NCI-H1436 (cell line): ENCODE results near the gene SLC16A2.

Experiments
- DNase-seq: peaks from one replicate; lab custom pipeline; 2025; lab: John Stamatoyannopoulos, UW

SLC16A2 gene

GRCh38 chrX:74536152-74536831, 115.0 kb downstream of the SLC16A2 start:
- peak; percentile 66 for DNase-seq

GRCh38 chrX:74536832-74537371, 115.6 kb downstream of the SLC16A2 start:
- no peak for DNase-seq

- no peak for DNase-seq
These were observed 119.4 kb downstream of the SLC16A2 start for GRCh38 chrX:74540635-74541249.

- no peak for DNase-seq
These were observed 124.7 kb downstream of the SLC16A2 start for GRCh38 chrX:74545880-74546523.

GRCh38 chrX:74546984-74547383, 125.7 kb downstream of the SLC16A2 start:
- no peak for DNase-seq

GRCh38 chrX:74550295-74550802, 129.1 kb downstream of the SLC16A2 start:
- peak; percentile 68 for DNase-seq

GRCh38 chrX:74551934-74552333, 130.6 kb downstream of the SLC16A2 start:
- DNase-seq = no peak

- no peak for DNase-seq
These were observed 136.1 kb downstream of the SLC16A2 start for GRCh38 chrX:74557378-74557777.

- DNase-seq = no peak
These were observed 156.8 kb downstream of the SLC16A2 start for GRCh38 chrX:74578137-74578536.

- DNase-seq = no peak
These were observed 158.4 kb downstream of the SLC16A2 start for GRCh38 chrX:74579597-74580198.
